Loucy (cell line): ENCODE results near the gene NOXA1.
"Not testable (repeated sequence)": the region's sequence is repeated elsewhere in the genome, so short reads cannot be mapped to it uniquely, and the experiment has no call there.

ENCODE experiments used
- H2AFZ ChIP-seq: fragments of 200-600 bp; sonication (generic); 2 replicates; pipeline ENCODE4 v1.6.0; 2016; ENCODE audit warnings: antibody characterized with exemption, mild to moderate bottlenecking, low read length, moderate library complexity
- H3F3A ChIP-seq: fragments of 200-600 bp; 2 replicates; pipeline ENCODE4 v1.6.0; 2016; ENCODE audit warnings: antibody characterized with exemption, low read depth, mild to moderate bottlenecking
- H3K27me3 ChIP-seq: fragments of 200-600 bp; sonication (generic); 2 replicates; pipeline ENCODE4 v1.6.1; 2014; ENCODE audit warnings: low read length, mild to moderate bottlenecking; ENCODE audit not compliant: insufficient read depth, poor library complexity, severe bottlenecking
- H3K36me3 ChIP-seq: fragments of 200-600 bp; sonication (generic); 2 replicates; pipeline ENCODE4 v1.6.1; 2016; ENCODE audit warnings: low read length; ENCODE audit not compliant: insufficient read depth
- H3K4me1 ChIP-seq: fragments of 200-600 bp; sonication (generic); 2 replicates; pipeline ENCODE4 v1.5.1; 2014; ENCODE audit warnings: low read length, mild to moderate bottlenecking; ENCODE audit not compliant: insufficient read depth, poor library complexity, severe bottlenecking
- H3K4me2 ChIP-seq: fragments of 200-600 bp; sonication (generic); 2 replicates; pipeline ENCODE4 v1.6.0; 2014; ENCODE audit warnings: antibody characterized with exemption, low read length, low read depth, mild to moderate bottlenecking; ENCODE audit not compliant: poor library complexity, severe bottlenecking
- H3K4me3 ChIP-seq: fragments of 200-600 bp; sonication (generic); 2 replicates; pipeline ENCODE4 v1.5.1; 2014; ENCODE audit warnings: low read length, mild to moderate bottlenecking, mixed read lengths; ENCODE audit not compliant: poor library complexity, severe bottlenecking
- H3K79me2 ChIP-seq: fragments of 200-600 bp; sonication (generic); 2 replicates; pipeline ENCODE4 v1.6.1; 2014; ENCODE audit warnings: low read length; ENCODE audit not compliant: insufficient read depth
- H3K9ac ChIP-seq: fragments of 200-600 bp; sonication (generic); 2 replicates; pipeline ENCODE4 v1.6.0; 2014; ENCODE audit warnings: mild to moderate bottlenecking, low read depth, low read length, moderate library complexity; ENCODE audit not compliant: poor library complexity, severe bottlenecking
- H3K9me2 ChIP-seq: fragments of 200-600 bp; sonication (generic); replicated peaks from 2 replicates; pipeline ENCODE4 v1.6.1; 2016; ENCODE audit warnings: low read depth, low read length, mixed read lengths
- H3K9me3 ChIP-seq: fragments of 200-600 bp; sonication (generic); 2 replicates; pipeline ENCODE4 v1.6.1; 2014; ENCODE audit warnings: mild to moderate bottlenecking, antibody characterized with exemption, low read length, low read depth; ENCODE audit not compliant: insufficient read depth
- H4K20me1 ChIP-seq: fragments of 200-600 bp; sonication (generic); 2 replicates; pipeline ENCODE4 v1.6.0; 2014; ENCODE audit warnings: antibody characterized with exemption, low read length, mild to moderate bottlenecking; ENCODE audit not compliant: insufficient read depth, poor library complexity, severe bottlenecking
- EZH2phosphoT487 ChIP-seq: fragments of 200-600 bp; IDR thresholded peaks from 2 replicates; pipeline ENCODE4 v1.6.1; 2018; ENCODE audit warnings: antibody characterized with exemption, mild to moderate bottlenecking, moderate library complexity, borderline replicate concordance
- TF ChIP-seq, protein P1 (sequence below): fragments of 200-600 bp; sonication (generic); conservative IDR thresholded peaks from 2 replicates; pipeline ENCODE4 v1.5.1; 2014; ENCODE audit warnings: mild to moderate bottlenecking, antibody characterized with exemption, low read length

The NOXA1 gene

DNA sequence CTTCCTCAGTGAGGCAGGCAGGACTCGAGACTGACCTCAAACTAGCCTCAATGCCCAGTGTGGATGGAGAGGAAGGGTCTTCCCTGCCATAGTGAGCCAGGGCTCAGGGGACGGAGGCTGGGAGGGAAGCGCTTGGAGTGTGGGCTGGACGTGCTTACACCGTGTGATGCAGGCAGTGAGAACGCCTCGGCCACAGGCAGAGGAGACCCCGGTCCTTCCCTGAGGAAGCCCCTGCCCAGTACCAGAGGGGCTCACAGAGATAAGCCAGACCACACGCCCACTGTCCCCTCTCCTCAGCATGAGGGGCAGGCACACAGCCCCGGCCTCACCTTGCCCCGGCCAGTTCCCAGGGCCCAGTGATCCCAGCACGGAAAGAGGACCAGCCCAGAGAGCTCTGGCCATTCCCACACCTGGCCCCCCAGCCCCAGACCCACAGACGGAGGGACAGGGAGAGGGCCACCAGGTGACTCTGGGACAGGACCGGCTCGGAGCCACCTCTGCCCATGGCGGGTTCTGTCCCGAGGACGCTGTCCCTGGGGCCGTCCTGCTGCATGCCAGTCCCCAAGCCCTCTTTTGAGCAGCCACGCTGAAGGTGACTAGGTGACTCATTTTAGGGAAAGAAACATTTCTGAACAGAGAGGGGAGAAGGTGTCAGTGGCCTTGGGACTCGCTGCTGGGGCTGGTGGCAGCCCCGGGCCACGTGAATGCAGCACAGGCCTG, 42.0 kb downstream of the NOXA1 start:
- Histone ChIP-seq H3K36me3 (no peaks in the 10 kb centered on the region), H2AFZ (no peak overlapping the region)

DNA sequence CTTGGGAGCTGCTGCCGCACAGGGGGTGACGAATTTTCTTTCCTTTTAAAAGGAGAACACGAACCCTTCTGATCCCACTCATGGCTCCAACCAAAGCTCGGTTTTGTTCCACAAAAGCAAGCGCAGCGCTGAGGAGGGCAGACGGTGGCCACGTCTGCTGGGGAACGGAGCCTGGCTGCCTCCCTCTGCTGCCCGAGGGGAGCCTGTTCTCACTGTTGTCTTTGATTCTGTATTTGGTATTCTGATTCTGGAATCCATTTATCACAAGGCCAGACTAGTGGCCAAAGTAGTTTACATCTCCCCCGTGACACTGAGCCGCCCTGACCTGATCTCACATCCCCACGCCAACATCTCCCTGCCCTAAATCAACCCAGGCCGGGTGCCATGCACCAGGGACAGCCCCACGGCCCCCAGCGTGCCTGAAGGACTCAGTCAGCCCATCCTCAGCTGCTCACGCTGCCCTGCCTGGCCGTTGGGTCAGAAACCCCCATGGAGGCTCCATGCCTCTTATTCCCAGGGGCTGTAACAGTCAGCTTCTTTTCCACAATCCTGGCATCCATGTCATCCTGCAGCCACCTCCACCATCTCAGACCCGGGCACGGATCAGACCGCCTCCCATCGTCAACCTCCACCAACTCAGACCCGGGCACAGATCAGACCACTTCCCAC, 42.7 kb downstream of the NOXA1 start:
- TF ChIP-seq, protein P1, sequence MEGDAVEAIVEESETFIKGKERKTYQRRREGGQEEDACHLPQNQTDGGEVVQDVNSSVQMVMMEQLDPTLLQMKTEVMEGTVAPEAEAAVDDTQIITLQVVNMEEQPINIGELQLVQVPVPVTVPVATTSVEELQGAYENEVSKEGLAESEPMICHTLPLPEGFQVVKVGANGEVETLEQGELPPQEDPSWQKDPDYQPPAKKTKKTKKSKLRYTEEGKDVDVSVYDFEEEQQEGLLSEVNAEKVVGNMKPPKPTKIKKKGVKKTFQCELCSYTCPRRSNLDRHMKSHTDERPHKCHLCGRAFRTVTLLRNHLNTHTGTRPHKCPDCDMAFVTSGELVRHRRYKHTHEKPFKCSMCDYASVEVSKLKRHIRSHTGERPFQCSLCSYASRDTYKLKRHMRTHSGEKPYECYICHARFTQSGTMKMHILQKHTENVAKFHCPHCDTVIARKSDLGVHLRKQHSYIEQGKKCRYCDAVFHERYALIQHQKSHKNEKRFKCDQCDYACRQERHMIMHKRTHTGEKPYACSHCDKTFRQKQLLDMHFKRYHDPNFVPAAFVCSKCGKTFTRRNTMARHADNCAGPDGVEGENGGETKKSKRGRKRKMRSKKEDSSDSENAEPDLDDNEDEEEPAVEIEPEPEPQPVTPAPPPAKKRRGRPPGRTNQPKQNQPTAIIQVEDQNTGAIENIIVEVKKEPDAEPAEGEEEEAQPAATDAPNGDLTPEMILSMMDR = no peak
- no peak for TF ChIP-seq EZH2phosphoT487
- Histone ChIP-seq H3K9me2 (no peaks in the 10 kb centered on the region), H3K9me3 (peaks cover 4% of the 10 kb centered on the region; the same call in 1 of the 2 replicates), H3K4me2 (no peak overlapping the region), H3F3A (no peaks in the 10 kb centered on the region), H3K79me2 (no peaks in the 10 kb centered on the region), H3K4me1 (peaks cover 5% of the 10 kb centered on the region), H3K27me3 (no peaks in the 10 kb centered on the region), H4K20me1 (no peaks in the 10 kb centered on the region), H2AFZ (no peak overlapping the region), H3K4me3 (no peak overlapping the region), H3K36me3 (no peaks in the 10 kb centered on the region), H3K9ac (no peak overlapping the region)

More for the DNA sequence above, 42.0 kb downstream of the NOXA1 start:
- no peaks in the 10 kb centered on the region for H3K4me1 ChIP-seq
- H3K9me2 ChIP-seq = no peaks in the 10 kb centered on the region
- no peak overlapping the region for H3K4me2 ChIP-seq
- H3K4me3 ChIP-seq = no peak overlapping the region
- TF ChIP-seq, protein P1 = no peak
- no peak for TF ChIP-seq EZH2phosphoT487
- no peaks in the 10 kb centered on the region for H3F3A ChIP-seq
- no peaks in the 10 kb centered on the region for H4K20me1 ChIP-seq
- H3K79me2 ChIP-seq = no peaks in the 10 kb centered on the region
- H3K27me3 ChIP-seq = no peaks in the 10 kb centered on the region
- H3K9me3 ChIP-seq = peaks cover 4% of the 10 kb centered on the region; the same call in 1 of the 2 replicates
- H3K9ac ChIP-seq = no peak overlapping the region

DNA sequence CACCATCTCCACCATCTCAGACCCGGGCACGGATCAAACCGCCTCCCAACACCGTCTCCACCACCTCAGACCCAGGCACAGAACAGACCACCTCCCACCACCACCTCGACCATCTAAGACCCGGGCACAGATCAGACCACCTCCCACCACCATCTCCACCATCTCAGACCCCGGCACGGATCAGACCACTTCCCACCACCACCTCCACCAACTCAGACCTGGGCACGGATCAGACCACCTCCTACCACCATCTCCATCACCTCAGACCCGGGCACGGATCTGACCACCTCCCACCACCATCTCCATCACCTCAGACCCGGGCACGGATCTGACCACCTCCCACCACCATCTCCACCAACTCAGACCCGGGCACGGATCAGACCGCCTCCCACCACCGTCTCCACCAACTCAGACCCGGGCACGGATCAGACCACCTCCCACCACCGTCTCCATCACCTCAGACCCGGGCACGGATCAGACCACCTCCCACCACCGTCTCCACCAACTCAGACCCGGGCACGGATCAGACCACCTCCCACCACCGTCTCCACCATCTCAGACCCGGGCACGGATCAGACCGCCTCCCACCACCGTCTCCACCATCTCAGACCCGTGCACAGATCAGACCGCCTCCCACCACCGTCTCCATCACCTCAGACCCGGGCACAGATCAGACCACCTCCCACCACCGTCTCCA, 43.3 kb downstream of the NOXA1 start:
- H3K9me2 ChIP-seq, H4K20me1 ChIP-seq, H3K36me3 ChIP-seq, H3K79me2 ChIP-seq, H3K9ac ChIP-seq, H3F3A ChIP-seq, H3K27me3 ChIP-seq, H3K4me1 ChIP-seq, H3K4me3 ChIP-seq, H3K9me3 ChIP-seq, H3K4me2 ChIP-seq, H2AFZ ChIP-seq: not testable (repeated sequence)
